Fibroblast of peridontal ligament (primary cell): ENCODE measurements around the gene RASAL2.

Source experiments
- DNase-seq: peaks from one replicate; pipeline ENCODE4 v3.0.0-alpha.2; 2010; ENCODE audit errors: extremely low read depth

RASAL2 gene

DNA sequence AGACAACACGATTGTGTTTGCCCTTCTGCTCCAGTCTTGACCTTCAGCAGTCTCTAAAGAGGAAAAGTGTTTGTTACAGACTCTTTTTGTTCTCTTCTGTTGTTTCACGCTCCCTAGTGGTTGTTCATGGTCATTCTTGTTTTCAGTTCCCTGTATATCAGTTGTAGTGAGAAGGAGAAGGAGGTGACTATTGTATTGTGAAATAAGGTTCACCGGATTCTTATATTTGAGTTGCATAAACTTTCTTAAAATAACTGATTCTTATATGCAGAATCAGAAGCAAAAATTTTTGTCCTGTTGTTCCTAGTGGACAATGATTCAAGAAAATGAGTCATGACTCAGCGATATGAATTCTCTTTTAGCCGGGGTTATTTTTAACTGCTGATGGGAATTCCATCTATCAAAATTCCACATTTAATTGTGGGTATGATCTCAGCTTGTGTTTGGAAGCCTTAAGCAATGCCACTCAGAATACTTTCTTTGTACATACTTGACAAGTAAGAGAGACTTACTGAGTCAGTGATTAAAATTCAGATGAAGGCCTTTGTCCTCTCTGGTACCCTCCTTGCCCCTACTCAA is 250.7 kb downstream of the RASAL2 start:
- peak; percentile 97 for DNase-seq

DNA sequence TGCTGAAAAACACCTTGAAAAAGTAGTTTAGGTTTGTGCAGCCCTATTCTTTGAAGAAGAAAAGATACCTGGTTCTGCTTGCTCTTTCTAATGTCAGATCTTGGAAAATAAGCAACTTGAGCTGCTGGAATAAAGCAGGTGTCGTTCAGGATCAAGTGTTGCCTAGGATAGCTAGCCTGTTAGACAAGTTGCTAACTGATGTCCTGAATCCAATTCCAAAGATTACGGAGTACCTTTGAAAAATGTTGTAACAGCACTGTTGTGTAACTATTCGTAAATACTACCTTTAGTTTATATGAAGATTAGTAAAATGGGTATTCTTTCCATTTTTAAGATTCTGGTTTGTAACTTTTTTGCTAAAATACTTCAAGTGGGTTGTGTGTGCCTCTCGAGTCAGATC is 251.3 kb downstream of the RASAL2 start:
- DNase-seq, result no peak

DNA sequence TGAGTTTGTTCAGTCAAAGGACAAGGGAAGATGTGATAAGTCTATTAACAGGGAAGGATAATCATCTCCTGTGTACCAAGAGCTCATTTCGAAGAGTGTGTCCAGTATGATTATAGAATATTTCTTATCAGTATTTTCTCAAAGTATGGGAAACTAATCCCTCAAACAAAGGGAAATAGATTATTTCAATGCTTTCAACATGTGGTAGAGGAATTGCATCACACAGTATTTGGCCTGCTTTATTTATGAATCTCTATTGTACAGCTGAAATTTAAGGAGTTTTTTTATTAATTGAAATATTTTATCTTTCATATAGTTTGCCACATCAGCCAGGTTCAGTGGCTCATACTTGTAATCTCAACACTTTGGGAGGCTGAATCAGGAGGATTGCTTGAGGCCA is 251.9 kb downstream of the RASAL2 start:
- peak; percentile 65 for DNase-seq

DNA sequence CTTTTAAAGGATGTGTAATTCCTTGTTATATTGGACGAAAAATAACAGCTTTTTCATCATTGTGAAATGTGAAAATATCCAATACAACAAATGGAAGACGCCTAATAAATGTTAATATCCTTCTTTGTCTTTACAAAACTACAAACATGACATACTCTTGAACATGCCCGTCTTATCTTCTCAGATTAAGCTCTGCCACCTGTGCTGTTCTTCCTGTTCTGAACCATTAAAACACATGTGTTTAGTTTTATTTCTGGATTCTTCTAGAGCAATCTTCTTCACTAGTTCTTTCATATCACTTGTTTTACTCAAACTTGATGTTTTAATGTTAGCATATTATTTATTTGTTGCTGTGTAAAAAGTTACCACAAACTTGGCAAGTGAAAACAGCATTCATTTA is 255.9 kb downstream of the RASAL2 start:
- no peak for DNase-seq

DNA sequence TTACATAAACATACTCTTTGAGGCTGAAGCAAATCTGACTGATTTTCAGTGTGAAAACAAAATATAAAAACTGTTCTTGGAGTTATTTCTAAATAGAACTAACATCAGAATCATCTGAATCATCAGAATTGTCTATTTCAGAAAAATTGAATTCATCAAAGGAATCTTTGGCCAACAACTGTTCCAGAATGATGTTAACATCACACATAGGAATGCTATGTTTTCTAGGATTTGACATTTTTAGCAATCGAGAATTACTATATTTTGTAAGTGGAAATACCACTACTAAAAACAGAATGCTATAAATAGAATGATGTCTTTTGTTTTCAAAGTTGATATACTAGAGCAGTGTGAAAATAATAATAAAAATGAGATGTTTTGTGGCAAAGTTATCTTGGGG is 258.0 kb downstream of the RASAL2 start:
- peak; percentile 67 for DNase-seq

DNA sequence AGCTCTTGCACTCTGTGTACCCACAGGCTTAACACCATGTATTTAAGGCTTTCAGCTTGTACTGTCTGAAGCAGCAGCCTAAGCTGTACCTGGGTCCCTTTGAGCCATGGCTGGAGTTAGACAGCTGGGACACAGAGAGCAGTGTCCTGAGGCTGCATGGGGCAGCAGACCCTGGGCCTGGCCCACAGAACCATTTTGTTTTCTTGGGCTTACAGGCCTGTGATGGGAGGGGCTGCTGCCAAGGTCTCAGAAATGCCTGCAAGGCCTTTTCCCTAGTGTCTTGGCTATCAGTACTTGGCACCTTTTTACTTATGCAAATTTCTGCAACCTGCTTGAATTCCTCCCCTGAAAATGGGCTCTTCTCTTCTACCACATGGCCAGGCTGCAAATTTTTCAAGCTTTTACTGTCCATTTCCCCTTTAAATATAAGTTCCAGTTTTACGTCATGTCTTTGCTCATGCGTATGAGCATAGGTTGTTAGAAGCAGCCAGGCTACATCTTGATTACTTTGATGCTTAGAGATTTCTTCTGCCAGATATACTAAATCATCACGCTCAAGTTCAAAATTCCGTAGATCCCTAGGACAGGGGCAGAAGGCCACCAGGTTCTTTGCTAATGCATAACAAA is 259.0 kb downstream of the RASAL2 start:
- no peak for DNase-seq

DNA sequence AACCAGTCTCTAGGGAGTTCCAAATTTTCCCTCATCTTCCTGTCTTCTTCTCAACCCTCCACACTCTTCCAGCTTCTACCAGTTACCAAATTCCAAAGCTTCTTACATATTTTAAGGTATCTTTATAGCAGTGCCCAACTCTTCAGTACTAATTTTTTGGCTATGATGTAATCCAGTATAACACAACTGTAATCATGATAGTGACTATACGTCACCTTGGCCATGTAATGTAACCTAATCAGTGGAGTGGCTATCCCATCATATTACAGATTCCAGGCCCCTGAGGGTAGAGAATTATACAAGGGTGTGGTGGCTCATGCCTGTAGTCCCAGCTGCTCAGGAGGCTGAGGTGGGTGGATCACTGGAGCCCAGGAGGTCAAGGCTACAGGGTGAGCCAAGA is 259.6 kb downstream of the RASAL2 start:
- DNase-seq, result no peak

DNA sequence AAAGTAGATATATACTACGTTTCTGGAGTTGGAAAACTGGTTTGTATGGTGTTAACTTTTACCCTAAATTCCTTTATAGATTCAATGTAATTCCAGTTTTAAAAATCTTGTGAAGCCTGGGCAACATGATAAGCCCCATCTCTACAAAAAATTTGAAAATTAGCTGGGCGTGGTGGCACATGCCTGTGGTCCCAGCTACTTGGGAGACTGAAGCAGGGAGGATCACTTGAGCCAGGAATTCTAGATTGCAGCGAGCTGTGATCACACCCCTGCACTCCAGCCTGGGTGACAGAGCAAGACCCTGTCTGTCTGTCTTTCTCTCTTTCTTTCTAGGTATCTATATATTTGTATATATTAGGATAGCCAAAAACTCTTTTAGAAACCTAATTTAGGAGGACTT is 260.9 kb downstream of the RASAL2 start:
- DNase-seq, result peak; percentile 40

DNA sequence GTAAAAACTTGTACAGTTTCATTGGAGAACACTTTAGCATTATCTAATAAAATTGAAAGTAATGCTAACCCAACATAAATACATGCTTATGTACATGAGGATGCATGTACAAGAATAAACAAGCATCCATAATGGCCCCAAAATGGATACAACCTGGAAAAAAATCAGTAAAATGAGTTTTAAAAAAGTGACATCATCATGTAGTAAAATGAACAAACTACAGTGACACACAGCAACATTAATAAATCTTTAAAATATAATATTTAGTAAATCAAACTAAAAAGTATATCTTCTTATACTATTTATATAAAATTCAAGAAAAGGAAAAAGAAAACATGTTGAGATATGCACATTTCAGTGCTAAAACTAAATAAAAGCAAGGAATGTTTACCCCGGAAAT is 262.4 kb downstream of the RASAL2 start:
- DNase-seq, result no peak

DNA sequence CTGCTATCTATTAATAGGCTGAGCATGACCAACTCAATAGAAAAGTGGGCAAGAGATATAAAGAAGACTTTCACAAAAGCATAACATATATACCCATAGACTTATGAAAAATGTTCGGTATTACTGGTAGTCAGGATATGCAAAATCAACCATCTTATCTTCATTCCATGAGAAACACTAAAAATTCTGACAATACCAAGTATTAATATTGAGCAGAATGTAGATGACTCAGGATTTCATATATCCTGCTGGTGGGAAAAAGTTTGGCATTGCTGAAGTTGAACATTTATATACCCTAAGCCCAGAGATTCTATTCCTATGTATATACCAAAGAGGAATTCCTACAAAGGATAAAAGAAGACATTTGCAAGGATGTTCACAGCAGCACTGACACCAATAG is 264.6 kb downstream of the RASAL2 start:
- no peak for DNase-seq

DNA sequence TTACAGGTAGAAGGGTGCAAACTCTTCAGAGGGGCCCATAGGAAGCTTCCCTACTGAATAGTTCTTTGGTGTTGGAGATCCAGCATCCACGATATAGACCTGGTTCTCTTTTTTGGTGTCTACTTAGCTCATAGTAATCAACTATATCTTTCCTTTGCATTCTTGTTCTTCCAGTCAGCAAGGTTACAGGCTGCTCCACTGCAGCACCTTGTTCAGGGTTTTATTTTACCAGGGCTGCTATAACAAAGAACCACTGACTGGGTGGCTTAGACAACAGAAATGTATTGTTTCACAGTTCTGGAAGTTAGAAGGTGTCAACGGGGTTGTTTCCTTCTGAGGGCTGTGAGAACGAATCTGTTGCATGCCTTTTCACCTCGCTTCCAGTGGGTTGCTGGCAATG is 266.5 kb downstream of the RASAL2 start:
- DNase-seq, result no peak

DNA sequence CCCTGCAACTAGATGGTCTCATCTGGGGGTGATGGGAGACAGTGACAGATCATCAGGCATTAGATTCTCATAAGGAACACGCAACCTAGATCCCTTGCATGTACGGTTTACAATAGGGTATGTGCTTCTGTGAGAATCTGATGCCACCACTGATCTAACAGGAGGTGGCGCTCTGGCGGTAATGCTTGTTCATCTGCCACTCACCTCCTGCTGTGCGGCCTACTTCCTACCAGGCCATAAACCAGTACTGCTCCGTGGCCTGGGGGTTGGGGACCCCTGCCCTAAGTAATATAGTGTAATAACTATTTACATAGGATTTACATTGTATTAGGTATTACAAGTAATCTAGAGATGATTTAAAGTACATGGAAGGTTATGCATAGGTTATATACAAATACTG is 267.9 kb downstream of the RASAL2 start:
- DNase-seq, result no peak

DNA sequence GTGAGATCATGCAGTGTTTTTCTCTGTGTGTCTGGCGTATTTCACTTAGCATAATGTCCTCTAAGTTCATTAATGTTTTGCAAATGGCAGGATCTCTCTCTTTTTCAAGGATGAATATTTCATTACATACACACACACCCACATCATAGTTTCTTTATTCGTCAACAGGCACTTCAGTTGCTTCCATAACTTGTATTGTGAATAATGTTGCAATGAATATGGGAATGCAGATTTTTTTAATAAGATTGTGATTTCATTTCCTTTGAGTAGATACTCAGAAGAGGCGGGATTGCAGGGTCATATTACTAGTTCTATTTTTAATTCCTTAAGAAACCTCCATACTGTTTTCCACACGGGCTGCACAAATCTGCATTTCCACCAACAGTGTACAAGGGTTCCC is 268.8 kb downstream of the RASAL2 start:
- DNase-seq, result peak; percentile 76

DNA sequence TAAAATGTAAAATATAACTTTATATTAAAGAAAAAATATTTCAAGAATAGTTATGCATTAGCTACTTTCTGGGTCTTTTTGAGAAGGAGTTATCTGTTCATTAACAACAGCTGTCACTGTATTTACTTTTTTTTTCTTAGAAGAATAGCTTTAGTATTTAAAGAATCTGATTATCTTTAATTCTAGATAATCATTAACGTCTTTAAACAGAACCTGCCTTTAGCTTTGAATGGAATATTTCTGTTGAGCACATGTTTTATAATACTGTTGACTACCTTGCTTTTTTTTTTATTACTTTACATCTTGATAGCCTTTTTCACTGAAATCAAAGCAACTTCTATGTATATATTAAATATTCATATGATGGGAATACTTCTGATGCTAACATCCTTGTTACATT is 270.9 kb downstream of the RASAL2 start:
- no peak for DNase-seq

DNA sequence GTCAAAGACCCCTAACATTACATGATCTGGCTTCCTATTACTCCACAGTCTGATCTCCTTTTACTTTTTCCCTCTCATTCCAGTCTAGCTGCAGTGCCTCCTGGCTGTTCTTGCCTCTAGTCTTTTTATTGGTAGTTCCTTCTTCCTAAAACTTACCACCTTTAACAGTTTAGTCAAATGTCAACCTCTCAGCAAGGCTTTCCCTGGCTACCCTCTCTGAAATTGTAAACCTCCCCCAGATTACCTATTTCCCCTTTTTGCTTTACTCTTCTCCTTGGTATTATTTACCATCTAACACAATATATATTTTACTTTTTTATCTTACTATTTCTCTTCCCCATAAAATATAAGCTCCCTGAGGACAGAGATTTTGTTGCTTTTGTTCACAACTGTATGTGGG is 273.2 kb downstream of the RASAL2 start:
- no peak for DNase-seq

DNA sequence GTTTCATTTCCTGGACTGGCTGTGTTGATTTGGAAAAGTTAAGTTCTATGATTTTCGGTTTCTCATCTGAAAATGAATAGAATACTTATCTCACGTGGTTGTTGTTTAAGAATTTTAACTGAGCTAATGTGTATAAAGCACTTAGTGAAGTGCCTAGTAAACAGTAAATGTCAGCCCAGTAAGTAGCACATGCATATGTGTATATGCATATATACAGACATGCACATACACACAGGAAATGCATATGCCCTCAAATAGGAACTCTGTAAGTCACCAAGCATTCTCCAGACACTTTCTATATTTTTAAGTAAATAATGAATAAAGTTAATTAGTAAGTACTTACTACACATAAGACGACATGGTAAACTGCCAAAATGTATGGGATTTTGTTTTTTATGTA is 274.3 kb downstream of the RASAL2 start:
- no peak for DNase-seq

DNA sequence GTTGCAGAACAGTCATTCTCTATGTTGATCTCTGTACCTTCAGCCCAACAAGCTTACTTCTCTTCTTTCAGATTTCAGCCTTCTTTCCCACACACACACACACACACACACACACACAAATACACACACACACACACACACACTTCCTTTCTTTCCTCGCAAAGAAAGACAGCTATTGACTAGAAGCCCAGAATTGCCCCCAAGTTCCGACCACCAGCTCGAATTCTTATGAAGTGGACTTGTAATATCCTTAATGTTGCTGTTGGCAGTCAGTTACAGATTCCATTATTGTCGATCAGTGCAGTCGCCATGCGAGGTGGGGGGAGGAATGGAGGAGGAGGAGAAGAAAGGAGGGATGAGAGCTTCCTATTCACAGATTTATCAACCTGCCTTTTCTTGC is 277.3 kb downstream of the RASAL2 start:
- DNase-seq, result peak; percentile 65

DNA sequence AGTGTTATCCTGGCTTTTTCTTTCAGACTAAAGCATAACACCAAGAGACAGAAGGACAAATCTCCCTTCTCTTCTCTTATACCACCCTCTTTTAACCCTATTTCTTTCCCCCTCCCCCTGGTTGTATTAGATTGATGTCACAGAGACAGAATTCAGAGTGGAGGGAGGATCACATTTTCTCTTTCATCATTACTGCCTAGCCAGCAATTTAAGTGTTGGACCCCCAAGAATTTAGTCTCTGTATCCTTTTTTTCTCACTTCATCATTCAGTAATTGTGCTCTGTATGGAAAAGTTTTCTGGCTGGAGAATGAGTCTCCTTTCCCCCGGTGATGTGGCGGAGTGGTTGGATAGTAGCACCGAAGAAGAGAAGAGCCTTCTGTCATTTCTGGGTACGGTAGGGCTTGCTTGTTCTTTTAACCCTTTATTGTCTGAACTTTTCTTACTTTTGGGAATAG is 278.1 kb downstream of the RASAL2 start:
- no peak for DNase-seq

DNA sequence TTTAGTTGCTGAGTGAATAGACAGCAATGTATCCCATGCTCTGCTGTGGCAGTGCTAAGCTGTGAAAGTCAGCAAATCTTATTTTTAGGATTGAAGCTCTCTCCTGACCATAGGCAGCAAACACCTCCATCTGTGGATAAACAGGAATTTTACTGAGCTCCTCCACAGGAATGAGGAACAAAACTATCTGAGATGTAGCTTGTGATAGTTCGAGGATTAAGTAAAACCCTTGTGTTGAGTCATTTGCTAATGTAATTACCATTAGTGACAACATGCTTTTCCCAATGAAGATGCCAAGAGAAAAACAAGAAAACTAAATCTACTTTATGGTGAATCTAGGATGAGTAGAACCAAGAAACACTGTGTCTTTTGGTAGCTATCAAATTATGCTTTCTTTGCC is 280.1 kb downstream of the RASAL2 start:
- DNase-seq, result no peak

DNA sequence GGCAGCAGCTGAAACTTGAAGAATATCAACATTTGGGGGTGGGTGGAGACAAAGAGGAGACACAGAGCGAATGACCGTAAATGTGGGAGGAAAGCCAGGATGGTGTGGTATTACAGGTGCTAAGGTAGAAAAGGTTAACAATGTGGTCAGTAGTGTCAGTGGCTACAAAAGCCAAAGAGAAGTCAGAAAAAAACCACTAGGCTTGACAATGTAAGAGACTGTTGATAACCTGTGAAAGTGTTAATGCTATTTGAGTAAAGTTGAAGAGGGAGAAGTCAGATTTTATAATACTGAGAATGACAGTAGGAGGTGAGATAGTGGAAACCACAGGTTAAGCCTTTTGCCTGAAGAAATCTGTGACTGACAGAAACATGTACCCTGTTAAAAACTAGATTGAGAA is 282.1 kb downstream of the RASAL2 start:
- no peak for DNase-seq

DNA sequence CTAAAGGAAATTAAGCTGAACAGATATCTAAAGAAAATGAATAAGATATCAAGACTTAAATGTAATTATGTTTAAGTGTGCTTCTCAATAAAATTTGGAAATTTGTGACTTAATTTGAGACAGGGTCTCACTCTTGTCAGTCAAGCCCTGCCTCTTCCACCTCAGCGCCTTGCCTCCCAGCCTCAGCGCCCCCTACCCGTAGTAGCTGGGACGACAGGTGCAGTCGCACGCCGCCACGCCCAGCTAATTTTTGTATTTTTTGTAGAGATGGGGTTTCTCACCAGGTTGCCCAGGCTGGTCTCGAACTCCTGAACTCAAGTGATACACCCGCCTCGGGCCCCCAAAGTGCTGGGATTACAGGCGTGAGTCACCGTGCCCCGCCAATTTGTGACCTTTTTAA is 285.9 kb downstream of the RASAL2 start:
- no peak for DNase-seq

DNA sequence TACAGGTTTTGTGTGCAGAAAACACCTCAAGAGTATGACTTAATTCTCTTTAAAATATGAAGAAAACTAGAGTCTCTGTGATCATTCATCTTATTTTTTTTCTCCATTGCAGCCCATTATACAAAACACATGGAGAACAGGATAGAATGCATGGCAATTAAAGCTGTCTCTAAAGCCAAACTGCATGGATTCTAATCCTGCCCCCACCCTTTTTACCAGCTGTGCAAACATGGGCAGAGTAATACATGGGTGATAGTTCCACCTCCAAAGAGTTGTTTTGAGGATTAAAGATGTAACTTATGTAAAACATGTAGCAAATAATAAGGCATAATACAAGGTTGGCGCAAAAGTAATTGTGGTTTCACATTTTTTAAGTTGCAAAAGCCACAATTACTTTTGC is 288.5 kb downstream of the RASAL2 start:
- DNase-seq, result peak; percentile 19

DNA sequence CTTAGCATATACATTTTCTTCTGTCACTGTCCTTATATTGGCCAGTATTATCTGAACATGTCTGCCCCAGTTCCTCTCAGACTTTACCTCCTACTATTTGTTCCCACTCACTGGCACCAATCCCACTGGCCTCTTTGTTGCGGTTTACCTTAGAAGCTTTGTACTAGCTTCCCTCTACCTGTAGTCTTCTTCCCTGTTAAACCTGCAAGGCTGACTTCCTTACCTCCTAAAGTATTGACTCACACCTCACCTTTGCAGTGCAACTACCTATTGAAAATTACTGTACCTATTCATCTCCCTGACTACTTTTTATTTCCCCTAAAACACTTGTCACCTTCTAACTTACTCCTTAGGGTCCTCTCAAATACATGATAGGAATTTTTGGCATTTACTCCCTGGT is 291.8 kb downstream of the RASAL2 start:
- no peak for DNase-seq
